Fibroblast of villous mesenchyme (primary cell): ENCODE measurements around the gene DVL1. TPM values are rescaled to one million over a fixed set of nuclear protein-coding genes. Genes with fewer than 3 reads are reported as not detected.
"Not testable (repeated sequence)": the region's sequence is repeated elsewhere in the genome, so short reads cannot be mapped to it uniquely, and the experiment has no call there.

ENCODE experiments used
- DNase-seq: peaks from one replicate; pipeline ENCODE4 v3.0.0-alpha.2; 2010; ENCODE audit warnings: low read depth
- H3K4me3 ChIP-seq: 2 replicates; pipeline ENCODE4 v1.5.1; 2011; ENCODE audit warnings: low read depth, mild to moderate bottlenecking, low read length
- total RNA-seq: library from RNA; depleted of rRNA; stranded (reverse); fragments of >200 nt; gene quantifications from 2 replicates; pipeline ENCODE4 v1.2.3, GENCODE V29; 2012
- TF ChIP-seq, protein P1 (sequence below): IDR thresholded peaks from 2 replicates; pipeline ENCODE4 v1.5.1; 2012; ENCODE audit warnings: low read depth, mild to moderate bottlenecking, low read length; ENCODE audit not compliant: insufficient read depth

The DVL1 gene
- total RNA-seq, 1 donor: 69.5 TPM

GRCh38 chr1:1393014-1393413 is 43.8 kb upstream of the DVL1 start:
- no peak overlapping the region for H3K4me3 ChIP-seq
- TF ChIP-seq, protein P1, sequence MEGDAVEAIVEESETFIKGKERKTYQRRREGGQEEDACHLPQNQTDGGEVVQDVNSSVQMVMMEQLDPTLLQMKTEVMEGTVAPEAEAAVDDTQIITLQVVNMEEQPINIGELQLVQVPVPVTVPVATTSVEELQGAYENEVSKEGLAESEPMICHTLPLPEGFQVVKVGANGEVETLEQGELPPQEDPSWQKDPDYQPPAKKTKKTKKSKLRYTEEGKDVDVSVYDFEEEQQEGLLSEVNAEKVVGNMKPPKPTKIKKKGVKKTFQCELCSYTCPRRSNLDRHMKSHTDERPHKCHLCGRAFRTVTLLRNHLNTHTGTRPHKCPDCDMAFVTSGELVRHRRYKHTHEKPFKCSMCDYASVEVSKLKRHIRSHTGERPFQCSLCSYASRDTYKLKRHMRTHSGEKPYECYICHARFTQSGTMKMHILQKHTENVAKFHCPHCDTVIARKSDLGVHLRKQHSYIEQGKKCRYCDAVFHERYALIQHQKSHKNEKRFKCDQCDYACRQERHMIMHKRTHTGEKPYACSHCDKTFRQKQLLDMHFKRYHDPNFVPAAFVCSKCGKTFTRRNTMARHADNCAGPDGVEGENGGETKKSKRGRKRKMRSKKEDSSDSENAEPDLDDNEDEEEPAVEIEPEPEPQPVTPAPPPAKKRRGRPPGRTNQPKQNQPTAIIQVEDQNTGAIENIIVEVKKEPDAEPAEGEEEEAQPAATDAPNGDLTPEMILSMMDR: no peak
- no peak for DNase-seq

- TF ChIP-seq, protein P1: no peak
Observed at GRCh38 chr1:1391225-1391624, 42.0 kb upstream of the DVL1 start.

GRCh38 chr1:1390675-1391074 is 41.5 kb upstream of the DVL1 start:
- H3K4me3 ChIP-seq: no peak overlapping the region
- DNase-seq: no peak
- TF ChIP-seq, protein P1: no peak

More at GRCh38 chr1:1391225-1391624, 42.0 kb upstream of the DVL1 start:
- no peak overlapping the region for H3K4me3 ChIP-seq
- DNase-seq: no peak

DNA sequence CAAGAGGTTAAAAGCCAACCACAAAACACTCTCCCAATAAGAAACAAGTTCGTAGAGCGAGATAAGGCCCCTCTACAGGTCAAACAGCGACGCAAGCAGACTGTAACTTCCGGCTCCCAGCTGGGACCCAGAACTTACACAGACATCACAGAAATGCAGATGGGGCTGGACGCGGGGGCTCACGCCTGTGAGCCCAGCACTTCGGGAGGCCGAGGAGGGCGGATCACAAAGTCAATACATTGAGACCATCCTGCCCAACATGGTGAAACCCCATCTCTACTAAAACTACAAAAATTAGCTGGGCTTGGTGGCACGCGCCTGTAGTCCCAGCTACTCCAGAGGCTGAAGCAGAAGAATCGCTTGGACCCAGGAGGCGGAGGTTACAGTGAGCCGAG is 38.9 kb upstream of the DVL1 start:
- DNase-seq: no peak
- TF ChIP-seq, protein P1: no peak
- H3K4me3 ChIP-seq: no peak overlapping the region

DNA sequence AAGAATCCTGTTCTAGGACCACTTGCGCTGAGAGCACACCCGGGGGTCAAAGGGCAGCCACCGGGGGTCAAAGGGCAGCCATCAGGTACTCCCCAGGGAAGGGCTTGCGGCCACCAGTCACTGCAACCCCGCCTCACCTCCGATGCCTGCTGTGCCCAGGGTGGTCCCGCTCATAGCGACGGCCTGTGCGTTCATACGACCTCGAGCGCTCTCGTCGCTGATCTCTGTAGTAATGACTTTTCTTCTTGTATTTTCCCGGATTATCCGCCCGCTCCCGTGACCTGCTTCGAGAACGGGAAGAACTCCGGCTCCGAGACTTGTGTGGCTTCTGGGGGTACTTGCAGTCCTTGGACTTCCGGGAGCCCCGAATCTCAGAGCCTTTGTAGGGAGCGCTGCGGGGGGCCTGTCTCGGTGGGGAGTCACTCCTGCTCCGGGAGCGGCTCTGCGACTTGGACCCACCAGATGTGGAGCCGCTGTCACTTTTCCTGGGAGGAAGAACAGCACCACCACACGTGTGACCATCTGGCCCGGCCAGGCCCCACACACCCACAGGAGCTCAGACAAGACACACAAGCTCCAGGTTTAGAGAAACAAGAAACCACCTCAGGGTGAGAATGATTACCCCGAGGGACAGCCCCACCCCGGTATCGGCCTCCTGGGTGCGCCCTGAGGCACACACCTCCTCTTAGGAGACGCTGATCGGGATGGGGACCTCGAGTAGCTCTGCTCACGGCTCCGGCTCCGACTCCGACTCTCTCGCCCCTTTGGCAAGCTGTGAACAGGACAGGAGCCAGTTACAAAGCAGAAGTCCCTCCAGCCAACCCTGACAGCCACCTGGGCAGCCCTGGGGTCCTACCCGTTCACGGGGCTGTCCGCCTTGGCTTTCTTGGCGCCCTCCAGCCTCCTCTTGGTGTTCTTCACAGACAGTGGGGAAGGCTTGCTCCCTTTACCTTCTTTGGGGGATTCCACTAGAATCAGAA is 38.2 kb upstream of the DVL1 start:
- no peak for DNase-seq

GRCh38 chr1:1385931-1386330 is 36.7 kb upstream of the DVL1 start:
- DNase-seq: no peak
- no peak overlapping the region for H3K4me3 ChIP-seq
- TF ChIP-seq, protein P1: no peak

More for the DNA sequence above, 38.2 kb upstream of the DVL1 start:
- TF ChIP-seq, protein P1: no peak
- no peak overlapping the region for H3K4me3 ChIP-seq

DNA sequence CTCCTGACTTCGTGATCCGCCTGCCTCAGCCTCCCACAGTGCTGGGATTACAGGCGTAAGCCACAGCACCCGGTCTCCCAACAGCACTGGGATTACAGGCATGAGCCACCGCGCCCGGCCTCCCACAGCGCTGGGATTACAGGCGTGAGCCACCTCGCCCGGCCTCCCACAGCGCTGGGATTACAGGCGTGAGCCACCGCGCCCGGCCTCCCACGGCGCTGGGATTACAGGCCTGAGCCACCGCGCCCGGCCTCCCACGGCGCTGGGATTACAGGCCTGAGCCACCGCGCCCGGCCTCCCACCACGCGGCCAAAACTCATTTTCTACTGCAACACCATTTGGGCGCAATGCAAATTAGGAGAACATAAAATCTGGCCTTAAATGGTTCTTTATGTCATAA is 36.1 kb upstream of the DVL1 start:
- H3K4me3 ChIP-seq: not testable (repeated sequence)

More for the DNA sequence above, 36.1 kb upstream of the DVL1 start:
- not testable (repeated sequence) for DNase-seq
